ENCODE data around the gene TXK. TPM values are rescaled to one million over a fixed set of nuclear protein-coding genes. Genes with fewer than 3 reads are reported as not detected.

Gene TXK
- total RNA-seq, 4 donors from 2014 or later = 2.6 to 10.0 (median 6.8) TPM

GRCh38 chr4:48081196-48081595 lies 52.9 kb downstream of the TXK start:
- no peak overlapping the region for H3K27ac ChIP-seq
- no peaks in the 10 kb centered on the region for H3K27me3 ChIP-seq
- H3K4me1 ChIP-seq = peaks cover 0 to 5% (median 0%) of the 10 kb centered on the region in 4 donors
- no peaks in the 10 kb centered on the region for H3K36me3 ChIP-seq
- H3K4me3 ChIP-seq = no peak overlapping the region
- in situ Hi-C loops (cut with MboI; ENCODE audit: low pct_ligation_motif_present in 1 of 4, low pct_unique_long_range_greater_than_20kb in 1 of 4, low sequenced_read_pairs in 3 of 4) = loop anchor here in 1 of 4 donors (10.0 kb wide), 1 partner anchor 46 kb away; no protein-coding TSS in a partner anchor
- TF ChIP-seq, protein P1, sequence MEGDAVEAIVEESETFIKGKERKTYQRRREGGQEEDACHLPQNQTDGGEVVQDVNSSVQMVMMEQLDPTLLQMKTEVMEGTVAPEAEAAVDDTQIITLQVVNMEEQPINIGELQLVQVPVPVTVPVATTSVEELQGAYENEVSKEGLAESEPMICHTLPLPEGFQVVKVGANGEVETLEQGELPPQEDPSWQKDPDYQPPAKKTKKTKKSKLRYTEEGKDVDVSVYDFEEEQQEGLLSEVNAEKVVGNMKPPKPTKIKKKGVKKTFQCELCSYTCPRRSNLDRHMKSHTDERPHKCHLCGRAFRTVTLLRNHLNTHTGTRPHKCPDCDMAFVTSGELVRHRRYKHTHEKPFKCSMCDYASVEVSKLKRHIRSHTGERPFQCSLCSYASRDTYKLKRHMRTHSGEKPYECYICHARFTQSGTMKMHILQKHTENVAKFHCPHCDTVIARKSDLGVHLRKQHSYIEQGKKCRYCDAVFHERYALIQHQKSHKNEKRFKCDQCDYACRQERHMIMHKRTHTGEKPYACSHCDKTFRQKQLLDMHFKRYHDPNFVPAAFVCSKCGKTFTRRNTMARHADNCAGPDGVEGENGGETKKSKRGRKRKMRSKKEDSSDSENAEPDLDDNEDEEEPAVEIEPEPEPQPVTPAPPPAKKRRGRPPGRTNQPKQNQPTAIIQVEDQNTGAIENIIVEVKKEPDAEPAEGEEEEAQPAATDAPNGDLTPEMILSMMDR (IDR thresholded peaks at IDR 0.05) = no peak
- TF ChIP-seq POLR2A (IDR thresholded peaks at IDR 0.05) (no peak), POLR2AphosphoS5 (IDR thresholded peaks at IDR 0.05) (no peak), EP300 (IDR thresholded peaks at IDR 0.05; ENCODE audit: low read depth) (no peak)
- intact Hi-C loops (cut with DNase I; ENCODE audit: low total_unique reads) = loop anchor here (10.0 kb wide), 2 partner anchors 76 to 156 kb away; no protein-coding TSS in a partner anchor
- DNase-seq = no peak
- 67 to 85% methylated on average over 1 of the region's 1 CpG for WGBS, 2 donors (ENCODE audit: low coverage in 1 of 2)
- no peaks in the 10 kb centered on the region for H3K9me3 ChIP-seq

DNA sequence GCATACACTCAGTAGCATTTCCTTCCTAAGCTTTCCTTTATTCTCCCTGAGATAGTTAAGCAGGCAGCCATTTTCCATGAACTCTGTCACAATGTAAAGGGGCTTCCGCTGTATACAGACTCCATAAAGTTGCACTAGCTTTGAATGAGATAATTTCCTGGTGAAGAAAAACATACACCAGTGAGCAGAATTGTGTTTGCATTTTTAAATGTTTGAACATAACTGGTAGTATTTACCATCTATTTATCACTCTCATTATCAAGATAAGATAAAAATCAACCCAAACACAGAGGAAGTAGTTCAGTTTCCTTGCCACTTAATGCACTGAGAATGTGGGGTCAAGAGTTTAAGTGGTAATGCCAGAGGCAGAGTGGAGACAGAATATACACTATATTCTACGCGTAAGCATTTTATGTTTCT lies 54.1 kb downstream of the TXK start:
- Histone ChIP-seq H3K4me1 (peaks cover 0 to 5% (median 0%) of the 10 kb centered on the region in 4 donors), H3K9me3 (no peaks in the 10 kb centered on the region), H3K27me3 (no peaks in the 10 kb centered on the region), H3K36me3 (no peaks in the 10 kb centered on the region), H3K27ac (no peak overlapping the region), H3K4me3 (no peak overlapping the region)
- no peak for DNase-seq
- TF ChIP-seq, protein P1 (IDR thresholded peaks at IDR 0.05) = no peak
- TF ChIP-seq EP300 (IDR thresholded peaks at IDR 0.05; ENCODE audit: low read depth) (no peak), POLR2AphosphoS5 (IDR thresholded peaks at IDR 0.05) (no peak), POLR2A (IDR thresholded peaks at IDR 0.05) (no peak)
- in situ Hi-C loops (cut with MboI; ENCODE audit: low pct_ligation_motif_present in 1 of 4, low pct_unique_long_range_greater_than_20kb in 1 of 4, low sequenced_read_pairs in 3 of 4) = loop anchor here in 1 of 4 donors (10.0 kb wide), 1 partner anchor 45 kb away; no protein-coding TSS in a partner anchor
- 18 to 53% methylated on average over 3 of the region's 3 CpGs for WGBS, 2 donors (ENCODE audit: low coverage in 1 of 2)
- intact Hi-C loops (cut with DNase I; ENCODE audit: low total_unique reads) = loop anchor here (10.0 kb wide), 2 partner anchors 75 to 155 kb away; no protein-coding TSS in a partner anchor

- Histone ChIP-seq H3K4me3 (no peak overlapping the region), H3K36me3 (no peaks in the 10 kb centered on the region), H3K27me3 (no peaks in the 10 kb centered on the region), H3K27ac (no peak overlapping the region), H3K4me1 (peaks cover 0 to 5% (median 0%) of the 10 kb centered on the region in 4 donors), H3K9me3 (no peaks in the 10 kb centered on the region)
- TF ChIP-seq, protein P1 (IDR thresholded peaks at IDR 0.05) = no peak
- no peak for DNase-seq
- 70 to 77% methylated on average over 4 to 5 of the region's 5 CpGs for WGBS, 2 donors (ENCODE audit: low coverage in 1 of 2)
- intact Hi-C loops (cut with DNase I; ENCODE audit: low total_unique reads) (no loop called here), in situ Hi-C loops (cut with MboI; ENCODE audit: low pct_ligation_motif_present in 1 of 4, low pct_unique_long_range_greater_than_20kb in 1 of 4, low sequenced_read_pairs in 3 of 4) (no loop called here)
Observed at GRCh38 chr4:48078862-48079655, 55.0 kb downstream of the TXK start.

DNA sequence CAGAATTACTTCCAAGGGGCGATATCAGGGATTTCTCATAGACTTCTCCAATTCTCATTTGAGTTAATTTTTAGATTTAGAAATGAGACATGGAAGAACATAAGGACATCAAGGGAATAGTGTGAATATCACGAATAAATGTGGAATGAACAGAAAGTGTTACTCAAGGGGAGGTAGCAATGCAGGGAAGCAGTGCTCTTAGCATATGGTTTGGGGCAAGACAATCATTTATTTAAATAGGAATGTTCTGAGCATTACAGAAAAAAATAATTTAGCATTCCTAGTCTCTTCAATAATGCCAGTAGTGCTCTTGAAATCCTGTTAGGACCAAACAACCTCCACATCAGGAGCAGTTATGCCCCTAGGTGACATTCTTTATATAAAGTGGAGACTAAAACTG lies 55.6 kb downstream of the TXK start:
- WGBS, 2 donors (ENCODE audit: low coverage in 1 of 2) = 55 to 94% methylated on average over 2 of the region's 2 CpGs
- TF ChIP-seq, protein P1 (IDR thresholded peaks at IDR 0.05) = no peak
- TF ChIP-seq POLR2AphosphoS5 (IDR thresholded peaks at IDR 0.05) = no peak
- no peak for TF ChIP-seq EP300 (IDR thresholded peaks at IDR 0.05; ENCODE audit: low read depth)
- TF ChIP-seq POLR2A (IDR thresholded peaks at IDR 0.05) = no peak
- intact Hi-C loops (cut with DNase I; ENCODE audit: low total_unique reads) = no loop called here

More for the DNA sequence above, 55.6 kb downstream of the TXK start:
- Histone ChIP-seq H3K4me3 (no peak overlapping the region), H3K27ac (no peak overlapping the region), H3K36me3 (no peaks in the 10 kb centered on the region), H3K9me3 (no peaks in the 10 kb centered on the region), H3K27me3 (no peaks in the 10 kb centered on the region), H3K4me1 (peaks cover 0 to 5% (median 0%) of the 10 kb centered on the region in 4 donors)
- in situ Hi-C loops (cut with MboI; ENCODE audit: low pct_ligation_motif_present in 1 of 4, low pct_unique_long_range_greater_than_20kb in 1 of 4, low sequenced_read_pairs in 3 of 4) = no loop called here
- no peak for DNase-seq
